H1 (cell line): ENCODE data around the gene CDKL1.

Experiments used
- CEBPB ChIP-seq: IDR thresholded peaks from 2 replicates; pipeline ENCODE4 v1.6.1; 2012; ENCODE audit warnings: low read depth, low read length
- NRF1 ChIP-seq: IDR thresholded peaks from 2 replicates; pipeline ENCODE4 v1.6.1; 2011; ENCODE audit warnings: mild to moderate bottlenecking, low read depth, low read length, improper control_type of control experiment
- POLR2A ChIP-seq, 2 experiments: IDR thresholded peaks; 1 replicate in 1 of 2; 2 replicates in 1 of 2; pipeline ENCODE4 v1.6.1; 2011; ENCODE audit warnings: low read depth in 2 of 2, low read length in 2 of 2, mild to moderate bottlenecking in 2 of 2; ENCODE audit errors: control extremely low read depth in 1 of 2
- POLR2AphosphoS5 ChIP-seq: IDR thresholded peaks from 2 replicates; pipeline ENCODE4 v1.6.1; 2011; ENCODE audit warnings: low read depth, low read length
- RAD21 ChIP-seq, 2 experiments: IDR thresholded peaks in 1 of 2; conservative IDR thresholded peaks in 1 of 2; 2 replicates each; pipeline ENCODE4 v1.6.1; 2011; ENCODE audit warnings: low read depth in 2 of 2, low read length in 2 of 2, improper control_type of control experiment in 1 of 2, inconsistent platforms in 1 of 2, mild to moderate bottlenecking in 1 of 2, moderate library complexity in 1 of 2
- SRF ChIP-seq: IDR thresholded peaks from 2 replicates; pipeline ENCODE4 v1.6.1; 2011; ENCODE audit warnings: mild to moderate bottlenecking, low read depth, low read length, moderate library complexity
- ZNF274 ChIP-seq: IDR thresholded peaks from 2 replicates; pipeline ENCODE4 v1.7.0; 2012; ENCODE audit warnings: low read length, borderline replicate concordance; ENCODE audit errors: extremely low read depth
- TF ChIP-seq, protein P1 (sequence below), 3 experiments: IDR thresholded peaks; 1 replicate in 2 of 3; 2 replicates in 1 of 3; pipeline versions ENCODE4 v1.5.1 to v1.6.1; 2011; ENCODE audit warnings: low read length in 3 of 3, mild to moderate bottlenecking in 3 of 3, inconsistent platforms in 2 of 3, low read depth in 1 of 3, moderate library complexity in 1 of 3; ENCODE audit not compliant: insufficient read depth in 1 of 3; ENCODE audit errors: control extremely low read depth in 1 of 3
- TF ChIP-seq, protein P2 (sequence below): IDR thresholded peaks from 2 replicates; pipeline ENCODE4 v1.6.1; 2011; ENCODE audit warnings: low read length, improper control_type of control experiment
- TF ChIP-seq, protein P3 (sequence below): IDR thresholded peaks from 2 replicates; pipeline ENCODE4 v1.6.1; 2012; ENCODE audit warnings: inconsistent platforms

DNA sequence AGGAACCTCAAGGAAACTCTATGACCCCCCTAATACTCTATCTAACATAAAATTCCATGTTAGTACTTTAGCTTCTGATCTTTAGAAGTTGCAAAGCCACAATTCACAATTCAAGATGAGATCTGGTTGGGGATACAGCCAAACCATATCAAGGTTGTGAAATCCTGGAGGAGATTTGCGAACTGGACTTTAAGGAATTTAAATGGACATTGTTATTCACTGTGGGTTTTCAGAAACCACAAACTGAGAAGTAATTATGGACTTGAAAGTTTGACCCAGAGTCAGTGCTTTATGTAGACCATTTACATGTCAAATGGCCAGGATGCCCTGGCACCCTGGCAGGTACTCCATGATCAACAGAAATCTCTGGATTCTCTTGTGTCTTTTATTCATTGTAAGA, 14.2 kb upstream of the CDKL1 start:
- TF ChIP-seq, protein P1, sequence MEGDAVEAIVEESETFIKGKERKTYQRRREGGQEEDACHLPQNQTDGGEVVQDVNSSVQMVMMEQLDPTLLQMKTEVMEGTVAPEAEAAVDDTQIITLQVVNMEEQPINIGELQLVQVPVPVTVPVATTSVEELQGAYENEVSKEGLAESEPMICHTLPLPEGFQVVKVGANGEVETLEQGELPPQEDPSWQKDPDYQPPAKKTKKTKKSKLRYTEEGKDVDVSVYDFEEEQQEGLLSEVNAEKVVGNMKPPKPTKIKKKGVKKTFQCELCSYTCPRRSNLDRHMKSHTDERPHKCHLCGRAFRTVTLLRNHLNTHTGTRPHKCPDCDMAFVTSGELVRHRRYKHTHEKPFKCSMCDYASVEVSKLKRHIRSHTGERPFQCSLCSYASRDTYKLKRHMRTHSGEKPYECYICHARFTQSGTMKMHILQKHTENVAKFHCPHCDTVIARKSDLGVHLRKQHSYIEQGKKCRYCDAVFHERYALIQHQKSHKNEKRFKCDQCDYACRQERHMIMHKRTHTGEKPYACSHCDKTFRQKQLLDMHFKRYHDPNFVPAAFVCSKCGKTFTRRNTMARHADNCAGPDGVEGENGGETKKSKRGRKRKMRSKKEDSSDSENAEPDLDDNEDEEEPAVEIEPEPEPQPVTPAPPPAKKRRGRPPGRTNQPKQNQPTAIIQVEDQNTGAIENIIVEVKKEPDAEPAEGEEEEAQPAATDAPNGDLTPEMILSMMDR (IDR thresholded peaks at IDR 0.05; ENCODE audit: control extremely low read depth in 1 of 3, insufficient read depth in 1 of 3, low read depth in 1 of 3, low read length in 3 of 3), result no peak
- TF ChIP-seq NRF1 (no peak), POLR2AphosphoS5 (no peak), SRF (no peak), ZNF274 (no peak), CEBPB (no peak), POLR2A (IDR thresholded peaks at IDR 0.05; ENCODE audit: control extremely low read depth in 1 of 2, low read depth in 2 of 2, low read length in 2 of 2) (no peak), RAD21 (IDR thresholded peaks at IDR 0.05 in 1 of 2, conservative IDR thresholded peaks at IDR 0.05 in 1 of 2; ENCODE audit: low read depth in 2 of 2, low read length in 2 of 2) (no peak)
- TF ChIP-seq, protein P2, sequence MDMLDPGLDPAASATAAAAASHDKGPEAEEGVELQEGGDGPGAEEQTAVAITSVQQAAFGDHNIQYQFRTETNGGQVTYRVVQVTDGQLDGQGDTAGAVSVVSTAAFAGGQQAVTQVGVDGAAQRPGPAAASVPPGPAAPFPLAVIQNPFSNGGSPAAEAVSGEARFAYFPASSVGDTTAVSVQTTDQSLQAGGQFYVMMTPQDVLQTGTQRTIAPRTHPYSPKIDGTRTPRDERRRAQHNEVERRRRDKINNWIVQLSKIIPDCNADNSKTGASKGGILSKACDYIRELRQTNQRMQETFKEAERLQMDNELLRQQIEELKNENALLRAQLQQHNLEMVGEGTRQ, result no peak
- TF ChIP-seq, protein P3, sequence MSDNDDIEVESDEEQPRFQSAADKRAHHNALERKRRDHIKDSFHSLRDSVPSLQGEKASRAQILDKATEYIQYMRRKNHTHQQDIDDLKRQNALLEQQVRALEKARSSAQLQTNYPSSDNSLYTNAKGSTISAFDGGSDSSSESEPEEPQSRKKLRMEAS, result no peak
